HEK293 (cell line): ENCODE results near the gene KRT12.

Experiments used
- CTCF ChIA-PET: fragments of 350-600 bp; formaldehyde crosslinking; extraction: SDS; loops from one replicate; lab custom pipeline; 2021; ENCODE audit warnings: antibody characterized with exemption; lab: Yijun Ruan, JAX
- POLR2A ChIA-PET: fragments of 300-600 bp; formaldehyde crosslinking; extraction: SDS; loops from one replicate; lab custom pipeline; 2020; ENCODE audit warnings: antibody characterized with exemption, inconsistent platforms; lab: Yijun Ruan, JAX
- H3K27ac ChIP-seq: fragments of 200-500 bp; sonication (Bioruptor generic); 2 replicates; pipeline ENCODE4 v1.5.1; 2014; ENCODE audit warnings: low read depth, low read length, control low read depth, inconsistent platforms; ENCODE audit errors: extremely low read depth
- H3K36me3 ChIP-seq, 2 experiments: fragments of 200-500 bp in 1 of 2; sonication (Bioruptor generic) in 1 of 2; 1 replicate in 1 of 2; 2 replicates in 1 of 2; pipeline ENCODE4 v1.5.1; 2014 to 2017; ENCODE audit warnings: inconsistent platforms in 2 of 2, low read length in 2 of 2; ENCODE audit not compliant: control insufficient read depth in 2 of 2, insufficient read depth in 1 of 2
- H3K4me1 ChIP-seq: fragments of 200-500 bp; sonication (Bioruptor generic); 2 replicates; pipeline ENCODE4 v1.5.1; 2014; ENCODE audit warnings: mild to moderate bottlenecking, low read length, inconsistent platforms; ENCODE audit not compliant: control insufficient read depth, insufficient read depth
- H3K4me3 ChIP-seq: 2 replicates; pipeline ENCODE4 v1.5.1; 2011; ENCODE audit warnings: low read depth, mild to moderate bottlenecking, control low read depth, low read length, moderate library complexity
- H3K9me3 ChIP-seq: fragments of 200-500 bp; sonication (Bioruptor generic); 2 replicates; pipeline ENCODE4 v1.5.1; 2014; ENCODE audit warnings: low read depth, low read length, inconsistent platforms; ENCODE audit not compliant: control insufficient read depth, insufficient read depth
- CTCF ChIP-seq: fragments of 450-650 bp; formaldehyde crosslinking; IDR thresholded peaks from 2 replicates; pipeline ENCODE4 v1.5.1; 2016; ENCODE audit warnings: missing biosample characterization, missing genetic modification characterization
- HIC1 ChIP-seq: fragments of 450-650 bp; formaldehyde crosslinking; IDR thresholded peaks from 2 replicates; pipeline ENCODE4 v1.5.1; 2016; ENCODE audit warnings: missing biosample characterization, missing genetic modification characterization
- MEIS1 ChIP-seq: sonication (generic); formaldehyde crosslinking; IDR thresholded peaks from 2 replicates; pipeline ENCODE4 v1.8.1; 2022; ENCODE audit warnings: missing genetic modification reagents, mild to moderate bottlenecking, borderline replicate concordance
- PRDM1 ChIP-seq: fragments of 450-650 bp; formaldehyde crosslinking; IDR thresholded peaks from 2 replicates; pipeline ENCODE4; 2016; ENCODE audit warnings: missing biosample characterization, missing genetic modification characterization
- REST ChIP-seq: fragments of 450-650 bp; formaldehyde crosslinking; IDR thresholded peaks from 2 replicates; pipeline ENCODE4 v1.5.1; 2016; ENCODE audit warnings: missing biosample characterization, missing genetic modification characterization
- ZBTB11 ChIP-seq: fragments of 450-650 bp; formaldehyde crosslinking; conservative IDR thresholded peaks from 2 replicates; pipeline ENCODE4 v1.5.1; 2016; ENCODE audit warnings: low read depth, missing biosample characterization, missing genetic modification characterization
- ZBTB17 ChIP-seq: fragments of 450-650 bp; formaldehyde crosslinking; IDR thresholded peaks from 2 replicates; pipeline ENCODE4 v1.5.1; 2016; ENCODE audit warnings: missing biosample characterization, missing genetic modification characterization
- ZEB2 ChIP-seq: fragments of 450-650 bp; formaldehyde crosslinking; IDR thresholded peaks from 2 replicates; pipeline ENCODE4 v1.5.1; 2016; ENCODE audit warnings: missing biosample characterization, missing genetic modification characterization
- ZFHX2 ChIP-seq: fragments of 450-650 bp; formaldehyde crosslinking; conservative IDR thresholded peaks from 2 replicates; pipeline ENCODE4 v1.5.1; 2016; ENCODE audit warnings: missing biosample characterization, missing genetic modification characterization
- ZFP37 ChIP-seq: fragments of 450-650 bp; formaldehyde crosslinking; IDR thresholded peaks from 2 replicates; pipeline ENCODE4 v1.5.1; 2016; ENCODE audit warnings: missing biosample characterization, missing genetic modification characterization
- ZNF121 ChIP-seq: fragments of 450-650 bp; formaldehyde crosslinking; IDR thresholded peaks from 2 replicates; pipeline ENCODE4 v1.5.1; 2016; ENCODE audit warnings: missing biosample characterization, missing genetic modification characterization
- ZNF394 ChIP-seq: fragments of 450-650 bp; formaldehyde crosslinking; IDR thresholded peaks from 2 replicates; pipeline ENCODE4 v1.5.1; 2016; ENCODE audit warnings: missing biosample characterization, missing genetic modification characterization, mild to moderate bottlenecking, moderate library complexity, borderline replicate concordance
- ZNF600 ChIP-seq: fragments of 450-650 bp; formaldehyde crosslinking; IDR thresholded peaks from 2 replicates; pipeline ENCODE4 v1.5.1; 2016; ENCODE audit warnings: missing biosample characterization, missing genetic modification characterization
- ZNF707 ChIP-seq: fragments of 450-650 bp; formaldehyde crosslinking; IDR thresholded peaks from 2 replicates; pipeline ENCODE4 v1.5.1; 2016; ENCODE audit warnings: missing biosample characterization, missing genetic modification characterization

The KRT12 gene

GRCh38 chr17:40909351-40909750 is 42.3 kb upstream of the KRT12 start (continued):
- TF ChIP-seq CTCF (tag by site-specific recombination), result peak; percentile 45; the same call in 1 of the 2 replicates
- no peak for TF ChIP-seq ZNF707
- TF ChIP-seq ZFP37 (tag by site-specific recombination), result 0 out of 2 replicates have a peak, but pooled peaks have one; percentile 29
- no peak for TF ChIP-seq ZFHX2 (tag by site-specific recombination)
- TF ChIP-seq ZBTB17 (tag by site-specific recombination), result peak; percentile 47; the same call in 1 of the 2 replicates
- no peak for TF ChIP-seq MEIS1
- TF ChIP-seq ZBTB11 (tag by site-specific recombination), result 0 out of 2 replicates have a peak, but pooled peaks have one; percentile 15
- TF ChIP-seq ZEB2 (tag by site-specific recombination), result peak; percentile 73
- TF ChIP-seq PRDM1 (tag by site-specific recombination), result peak; percentile 57
- TF ChIP-seq, all 188 proteins: peak for 18

- H3K36me3 ChIP-seq, result no peaks in the 10 kb centered on the region
- H3K4me3 ChIP-seq, result no peak overlapping the region
- TF ChIP-seq REST (tag by site-specific recombination) (peak; percentile 88), ZNF121 (tag by site-specific recombination) (no peak), ZNF600 (tag by site-specific recombination) (no peak), HIC1 (no peak), ZNF394 (tag by site-specific recombination) (no peak)
- TF ChIP-seq, all 188 proteins: peak for 1
- CTCF ChIA-PET, result interaction anchor here (0.5 to 5.2 kb wide), 9 partner anchors 25 to 756 kb away, joined by 3 to 28 read pairs (median 4); no protein-coding TSS in a partner anchor
- peaks cover 31% of the 10 kb centered on the region for H3K4me1 ChIP-seq
- POLR2A ChIA-PET, result no interaction called here
- no peak overlapping the region for H3K27ac ChIP-seq
- no peaks in the 10 kb centered on the region for H3K9me3 ChIP-seq
Observed at GRCh38 chr17:40906613-40907012, 39.6 kb upstream of the KRT12 start.
